HepG2 (cell line): ENCODE results near the gene PLEKHA5.

Experiments
- MTA3 ChIP-seq: sonication (generic); formaldehyde crosslinking; IDR thresholded peaks from 2 replicates; pipeline ENCODE4 v1.4.0; 2020; ENCODE audit warnings: missing genetic modification reagents
- YY1 ChIP-seq: IDR thresholded peaks from 2 replicates; pipeline ENCODE4 v1.6.1; 2011; ENCODE audit warnings: low read length, low read depth, moderate library complexity, mild to moderate bottlenecking; ENCODE audit not compliant: insufficient read depth, insufficient replicate concordance
- ZNF160 ChIP-seq: sonication (generic); formaldehyde crosslinking; IDR thresholded peaks from 2 replicates; pipeline ENCODE4 v1.8.0; 2022; ENCODE audit warnings: mild to moderate bottlenecking, inconsistent platforms, missing genetic modification reagents
- ZNF280D ChIP-seq: sonication (generic); formaldehyde crosslinking; IDR thresholded peaks from 2 replicates; pipeline ENCODE4 v1.5.1; 2020; ENCODE audit warnings: mild to moderate bottlenecking, missing genetic modification reagents
- ZNF558 ChIP-seq: sonication (generic); formaldehyde crosslinking; IDR thresholded peaks from 2 replicates; pipeline ENCODE4 v1.9.0; 2022; ENCODE audit warnings: mild to moderate bottlenecking, missing genetic modification reagents, borderline replicate concordance
- TF ChIP-seq, protein P1 (sequence below): sonication (generic); formaldehyde crosslinking; IDR thresholded peaks from 2 replicates; pipeline ENCODE4 v1.5.0; 2020; ENCODE audit warnings: mild to moderate bottlenecking, missing genetic modification reagents, moderate library complexity

DNA sequence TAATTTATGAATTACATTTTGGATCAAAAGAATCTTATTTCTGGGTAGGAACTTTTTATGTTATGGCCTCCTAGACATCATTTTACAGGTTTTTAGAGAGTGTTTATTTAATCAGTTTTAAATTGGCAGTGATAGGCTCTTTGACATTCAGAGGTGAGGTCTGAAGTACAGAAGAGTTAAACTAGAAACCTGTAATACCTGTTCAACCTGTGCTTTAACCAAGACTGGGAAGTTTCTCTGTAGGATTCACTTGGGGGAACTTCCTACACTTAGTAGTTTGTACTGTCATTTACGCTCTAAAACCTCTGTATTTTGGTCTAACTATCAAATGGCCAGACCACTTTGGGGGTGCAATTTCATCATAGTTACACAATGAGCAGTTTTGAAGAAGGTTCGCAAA is 35.9 kb downstream of the PLEKHA5 start:
- TF ChIP-seq, protein P1, sequence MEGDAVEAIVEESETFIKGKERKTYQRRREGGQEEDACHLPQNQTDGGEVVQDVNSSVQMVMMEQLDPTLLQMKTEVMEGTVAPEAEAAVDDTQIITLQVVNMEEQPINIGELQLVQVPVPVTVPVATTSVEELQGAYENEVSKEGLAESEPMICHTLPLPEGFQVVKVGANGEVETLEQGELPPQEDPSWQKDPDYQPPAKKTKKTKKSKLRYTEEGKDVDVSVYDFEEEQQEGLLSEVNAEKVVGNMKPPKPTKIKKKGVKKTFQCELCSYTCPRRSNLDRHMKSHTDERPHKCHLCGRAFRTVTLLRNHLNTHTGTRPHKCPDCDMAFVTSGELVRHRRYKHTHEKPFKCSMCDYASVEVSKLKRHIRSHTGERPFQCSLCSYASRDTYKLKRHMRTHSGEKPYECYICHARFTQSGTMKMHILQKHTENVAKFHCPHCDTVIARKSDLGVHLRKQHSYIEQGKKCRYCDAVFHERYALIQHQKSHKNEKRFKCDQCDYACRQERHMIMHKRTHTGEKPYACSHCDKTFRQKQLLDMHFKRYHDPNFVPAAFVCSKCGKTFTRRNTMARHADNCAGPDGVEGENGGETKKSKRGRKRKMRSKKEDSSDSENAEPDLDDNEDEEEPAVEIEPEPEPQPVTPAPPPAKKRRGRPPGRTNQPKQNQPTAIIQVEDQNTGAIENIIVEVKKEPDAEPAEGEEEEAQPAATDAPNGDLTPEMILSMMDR (CRISPR knock-in tag) = no peak
- TF ChIP-seq ZNF558 (CRISPR knock-in tag) (no peak), MTA3 (CRISPR knock-in tag) (no peak), ZNF280D (CRISPR knock-in tag) (no peak), YY1 (no peak), ZNF160 (CRISPR knock-in tag) (no peak)
